ENCODE results near the gene LRP1-AS.

DNA sequence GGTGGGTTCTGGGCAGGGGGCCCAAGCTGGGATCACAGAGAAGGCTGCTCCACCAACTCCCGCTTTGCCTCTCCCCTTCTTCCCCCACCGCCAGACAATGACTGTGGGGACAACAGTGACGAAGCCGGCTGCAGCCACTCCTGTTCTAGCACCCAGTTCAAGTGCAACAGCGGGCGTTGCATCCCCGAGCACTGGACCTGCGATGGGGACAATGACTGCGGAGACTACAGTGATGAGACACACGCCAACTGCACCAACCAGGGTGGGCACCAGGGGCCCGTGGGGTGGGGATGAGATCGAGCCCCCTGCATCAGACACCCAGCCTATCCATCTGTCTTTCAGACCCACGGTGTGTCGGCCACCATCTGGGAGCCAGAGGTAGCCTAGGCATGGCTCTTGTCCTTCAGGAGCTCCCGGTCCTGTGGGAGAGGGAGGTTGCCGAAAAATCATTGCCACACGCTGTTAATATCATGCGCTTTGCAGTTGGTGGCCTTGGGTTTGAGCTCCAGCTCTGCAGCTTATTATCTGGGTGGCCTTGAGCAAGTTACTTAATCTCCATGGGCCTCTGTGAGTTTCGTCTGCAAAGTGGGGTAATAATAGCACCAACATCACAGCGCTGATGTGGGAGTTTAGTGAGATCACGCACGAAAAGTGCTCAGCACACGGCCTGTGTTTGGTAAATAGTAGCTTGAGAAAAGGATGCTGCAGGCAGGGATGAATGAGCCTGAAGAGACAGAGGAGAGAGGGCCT is 21.8 kb upstream of the LRP1-AS start:
- TF ChIP-seq CTCF (IDR thresholded peaks at IDR 0.05; ENCODE audit: insufficient read depth, low read depth, low read length) = no peak
- TF ChIP-seq EZH2 (IDR thresholded peaks at IDR 0.05; ENCODE audit: insufficient read depth, low read length) = no peak
